Keratinocyte (primary cell): ENCODE measurements around the gene ITGA11.

Experiments used
- EZH2 ChIP-seq: IDR thresholded peaks from one replicate; pipeline ENCODE4 v1.6.1; 2012; ENCODE audit warnings: inconsistent platforms, mild to moderate bottlenecking, low read length, moderate library complexity
- TF ChIP-seq, protein P1 (sequence below), 3 experiments: IDR thresholded peaks in 1 of 3; conservative IDR thresholded peaks in 1 of 3; optimal IDR thresholded peaks in 1 of 3; 2 replicates in 2 of 3; 3 replicates in 1 of 3; pipeline versions ENCODE3 to v1.5.1; 2011; ENCODE audit warnings: low read length in 3 of 3, mild to moderate bottlenecking in 3 of 3, moderate library complexity in 2 of 3, control low read depth in 1 of 3, inconsistent platforms in 1 of 3; ENCODE audit not compliant: insufficient read depth in 2 of 3; ENCODE audit errors: extremely low read depth in 1 of 3

GRCh38 chr15:68401496-68402431, 30.2 kb downstream of the ITGA11 start:
- TF ChIP-seq, protein P1, sequence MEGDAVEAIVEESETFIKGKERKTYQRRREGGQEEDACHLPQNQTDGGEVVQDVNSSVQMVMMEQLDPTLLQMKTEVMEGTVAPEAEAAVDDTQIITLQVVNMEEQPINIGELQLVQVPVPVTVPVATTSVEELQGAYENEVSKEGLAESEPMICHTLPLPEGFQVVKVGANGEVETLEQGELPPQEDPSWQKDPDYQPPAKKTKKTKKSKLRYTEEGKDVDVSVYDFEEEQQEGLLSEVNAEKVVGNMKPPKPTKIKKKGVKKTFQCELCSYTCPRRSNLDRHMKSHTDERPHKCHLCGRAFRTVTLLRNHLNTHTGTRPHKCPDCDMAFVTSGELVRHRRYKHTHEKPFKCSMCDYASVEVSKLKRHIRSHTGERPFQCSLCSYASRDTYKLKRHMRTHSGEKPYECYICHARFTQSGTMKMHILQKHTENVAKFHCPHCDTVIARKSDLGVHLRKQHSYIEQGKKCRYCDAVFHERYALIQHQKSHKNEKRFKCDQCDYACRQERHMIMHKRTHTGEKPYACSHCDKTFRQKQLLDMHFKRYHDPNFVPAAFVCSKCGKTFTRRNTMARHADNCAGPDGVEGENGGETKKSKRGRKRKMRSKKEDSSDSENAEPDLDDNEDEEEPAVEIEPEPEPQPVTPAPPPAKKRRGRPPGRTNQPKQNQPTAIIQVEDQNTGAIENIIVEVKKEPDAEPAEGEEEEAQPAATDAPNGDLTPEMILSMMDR (optimal IDR thresholded peaks at IDR 0.05 in 1 of 3, IDR thresholded peaks at IDR 0.05 in 1 of 3, conservative IDR thresholded peaks at IDR 0.05 in 1 of 3; ENCODE audit: extremely low read depth in 1 of 3, insufficient read depth in 2 of 3, low read length in 3 of 3), result no peak
- TF ChIP-seq EZH2, result no peak
